H1 (cell line): ENCODE data around the gene CASQ1. TPM values are rescaled to one million over a fixed set of nuclear protein-coding genes. Genes with fewer than 3 reads are reported as not detected.

Experiments used
- CEBPB ChIP-seq: IDR thresholded peaks from 2 replicates; pipeline ENCODE4 v1.6.1; 2012; ENCODE audit warnings: low read depth, low read length
- CREB1 ChIP-seq: IDR thresholded peaks from 2 replicates; pipeline ENCODE4 v1.6.1; 2012; ENCODE audit warnings: inconsistent platforms
- E2F6 ChIP-seq: IDR thresholded peaks from 2 replicates; pipeline ENCODE4 v1.6.1; 2012; ENCODE audit warnings: inconsistent platforms
- JUND ChIP-seq: IDR thresholded peaks from 2 replicates; pipeline ENCODE4 v1.6.1; 2011; ENCODE audit warnings: mild to moderate bottlenecking, improper control_type of control experiment, low read length
- SIX5 ChIP-seq: IDR thresholded peaks from 2 replicates; pipeline ENCODE4 v1.6.1; 2011; ENCODE audit warnings: mild to moderate bottlenecking, low read depth, low read length
- SP1 ChIP-seq: IDR thresholded peaks from 2 replicates; pipeline ENCODE4 v1.6.1; 2011; ENCODE audit warnings: low read depth, low read length
- SRF ChIP-seq: IDR thresholded peaks from 2 replicates; pipeline ENCODE4 v1.6.1; 2011; ENCODE audit warnings: mild to moderate bottlenecking, low read depth, low read length, moderate library complexity
- polyA plus RNA-seq, 7 experiments: library from polyadenylated mRNA; depleted of rRNA in 3 of 7; stranded (reverse) in 5 of 7; unstranded in 2 of 7; fragments of >200 nt in 5 of 7; fragments of 200-250 nt in 2 of 7; gene quantifications; 1 replicate in 5 of 7; 2 replicates in 1 of 7; 4 replicates in 1 of 7; pipeline versions ENCODE4 v1.2.1 to v1.2.3, GENCODE V29; 2011 to 2013; ENCODE audit warnings: missing spikeins in 2 of 7, mixed read lengths in 2 of 7
- total RNA-seq: library from RNA; stranded (reverse); fragmentation: NEBNext Ultra II Directional; extraction: Animal tissue kit (Norgen Biotek cat#: 25700); gene quantifications from 2 replicates; pipeline ENCODE4 v1.2.1, GENCODE V29; 2021
- TF ChIP-seq, protein P1 (sequence below): fragments of 300-600 bp; sonication (generic); IDR thresholded peaks from 2 replicates; pipeline ENCODE4 v1.7.1; 2012; ENCODE audit warnings: low read length, moderate library complexity, mild to moderate bottlenecking, inconsistent platforms; ENCODE audit not compliant: insufficient replicate concordance

CASQ1 gene
- total and polyA plus RNA-seq, 2 of the 8 experiments (the other 6 are each of a cell fraction or from before 2014, with no cell fraction given), result 0.80 to 1.3 TPM

DNA sequence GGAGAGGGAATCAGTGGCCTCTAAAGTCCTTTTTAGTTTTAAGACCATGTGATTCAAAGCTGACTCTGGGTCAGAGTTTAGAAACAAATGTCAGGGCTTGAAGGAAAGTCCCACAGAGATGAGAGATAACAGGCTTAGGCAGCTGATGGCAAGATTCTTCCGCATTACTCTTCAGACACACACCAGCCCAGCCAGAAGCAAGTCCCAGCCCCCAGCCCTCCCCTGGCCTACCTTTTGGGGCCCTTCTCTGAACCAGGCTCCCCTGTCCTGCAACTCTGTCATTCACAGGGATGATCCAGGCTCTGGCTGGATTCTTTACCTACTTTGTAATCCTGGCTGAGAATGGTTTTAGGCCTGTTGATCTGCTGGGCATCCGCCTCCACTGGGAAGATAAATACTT lies 13.1 kb upstream of the CASQ1 start (continued):
- TF ChIP-seq, protein P1, sequence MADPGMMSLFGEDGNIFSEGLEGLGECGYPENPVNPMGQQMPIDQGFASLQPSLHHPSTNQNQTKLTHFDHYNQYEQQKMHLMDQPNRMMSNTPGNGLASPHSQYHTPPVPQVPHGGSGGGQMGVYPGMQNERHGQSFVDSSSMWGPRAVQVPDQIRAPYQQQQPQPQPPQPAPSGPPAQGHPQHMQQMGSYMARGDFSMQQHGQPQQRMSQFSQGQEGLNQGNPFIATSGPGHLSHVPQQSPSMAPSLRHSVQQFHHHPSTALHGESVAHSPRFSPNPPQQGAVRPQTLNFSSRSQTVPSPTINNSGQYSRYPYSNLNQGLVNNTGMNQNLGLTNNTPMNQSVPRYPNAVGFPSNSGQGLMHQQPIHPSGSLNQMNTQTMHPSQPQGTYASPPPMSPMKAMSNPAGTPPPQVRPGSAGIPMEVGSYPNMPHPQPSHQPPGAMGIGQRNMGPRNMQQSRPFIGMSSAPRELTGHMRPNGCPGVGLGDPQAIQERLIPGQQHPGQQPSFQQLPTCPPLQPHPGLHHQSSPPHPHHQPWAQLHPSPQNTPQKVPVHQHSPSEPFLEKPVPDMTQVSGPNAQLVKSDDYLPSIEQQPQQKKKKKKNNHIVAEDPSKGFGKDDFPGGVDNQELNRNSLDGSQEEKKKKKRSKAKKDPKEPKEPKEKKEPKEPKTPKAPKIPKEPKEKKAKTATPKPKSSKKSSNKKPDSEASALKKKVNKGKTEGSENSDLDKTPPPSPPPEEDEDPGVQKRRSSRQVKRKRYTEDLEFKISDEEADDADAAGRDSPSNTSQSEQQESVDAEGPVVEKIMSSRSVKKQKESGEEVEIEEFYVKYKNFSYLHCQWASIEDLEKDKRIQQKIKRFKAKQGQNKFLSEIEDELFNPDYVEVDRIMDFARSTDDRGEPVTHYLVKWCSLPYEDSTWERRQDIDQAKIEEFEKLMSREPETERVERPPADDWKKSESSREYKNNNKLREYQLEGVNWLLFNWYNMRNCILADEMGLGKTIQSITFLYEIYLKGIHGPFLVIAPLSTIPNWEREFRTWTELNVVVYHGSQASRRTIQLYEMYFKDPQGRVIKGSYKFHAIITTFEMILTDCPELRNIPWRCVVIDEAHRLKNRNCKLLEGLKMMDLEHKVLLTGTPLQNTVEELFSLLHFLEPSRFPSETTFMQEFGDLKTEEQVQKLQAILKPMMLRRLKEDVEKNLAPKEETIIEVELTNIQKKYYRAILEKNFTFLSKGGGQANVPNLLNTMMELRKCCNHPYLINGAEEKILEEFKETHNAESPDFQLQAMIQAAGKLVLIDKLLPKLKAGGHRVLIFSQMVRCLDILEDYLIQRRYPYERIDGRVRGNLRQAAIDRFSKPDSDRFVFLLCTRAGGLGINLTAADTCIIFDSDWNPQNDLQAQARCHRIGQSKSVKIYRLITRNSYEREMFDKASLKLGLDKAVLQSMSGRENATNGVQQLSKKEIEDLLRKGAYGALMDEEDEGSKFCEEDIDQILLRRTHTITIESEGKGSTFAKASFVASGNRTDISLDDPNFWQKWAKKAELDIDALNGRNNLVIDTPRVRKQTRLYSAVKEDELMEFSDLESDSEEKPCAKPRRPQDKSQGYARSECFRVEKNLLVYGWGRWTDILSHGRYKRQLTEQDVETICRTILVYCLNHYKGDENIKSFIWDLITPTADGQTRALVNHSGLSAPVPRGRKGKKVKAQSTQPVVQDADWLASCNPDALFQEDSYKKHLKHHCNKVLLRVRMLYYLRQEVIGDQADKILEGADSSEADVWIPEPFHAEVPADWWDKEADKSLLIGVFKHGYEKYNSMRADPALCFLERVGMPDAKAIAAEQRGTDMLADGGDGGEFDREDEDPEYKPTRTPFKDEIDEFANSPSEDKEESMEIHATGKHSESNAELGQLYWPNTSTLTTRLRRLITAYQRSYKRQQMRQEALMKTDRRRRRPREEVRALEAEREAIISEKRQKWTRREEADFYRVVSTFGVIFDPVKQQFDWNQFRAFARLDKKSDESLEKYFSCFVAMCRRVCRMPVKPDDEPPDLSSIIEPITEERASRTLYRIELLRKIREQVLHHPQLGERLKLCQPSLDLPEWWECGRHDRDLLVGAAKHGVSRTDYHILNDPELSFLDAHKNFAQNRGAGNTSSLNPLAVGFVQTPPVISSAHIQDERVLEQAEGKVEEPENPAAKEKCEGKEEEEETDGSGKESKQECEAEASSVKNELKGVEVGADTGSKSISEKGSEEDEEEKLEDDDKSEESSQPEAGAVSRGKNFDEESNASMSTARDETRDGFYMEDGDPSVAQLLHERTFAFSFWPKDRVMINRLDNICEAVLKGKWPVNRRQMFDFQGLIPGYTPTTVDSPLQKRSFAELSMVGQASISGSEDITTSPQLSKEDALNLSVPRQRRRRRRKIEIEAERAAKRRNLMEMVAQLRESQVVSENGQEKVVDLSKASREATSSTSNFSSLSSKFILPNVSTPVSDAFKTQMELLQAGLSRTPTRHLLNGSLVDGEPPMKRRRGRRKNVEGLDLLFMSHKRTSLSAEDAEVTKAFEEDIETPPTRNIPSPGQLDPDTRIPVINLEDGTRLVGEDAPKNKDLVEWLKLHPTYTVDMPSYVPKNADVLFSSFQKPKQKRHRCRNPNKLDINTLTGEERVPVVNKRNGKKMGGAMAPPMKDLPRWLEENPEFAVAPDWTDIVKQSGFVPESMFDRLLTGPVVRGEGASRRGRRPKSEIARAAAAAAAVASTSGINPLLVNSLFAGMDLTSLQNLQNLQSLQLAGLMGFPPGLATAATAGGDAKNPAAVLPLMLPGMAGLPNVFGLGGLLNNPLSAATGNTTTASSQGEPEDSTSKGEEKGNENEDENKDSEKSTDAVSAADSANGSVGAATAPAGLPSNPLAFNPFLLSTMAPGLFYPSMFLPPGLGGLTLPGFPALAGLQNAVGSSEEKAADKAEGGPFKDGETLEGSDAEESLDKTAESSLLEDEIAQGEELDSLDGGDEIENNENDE, result no peak
- TF ChIP-seq CEBPB (no peak), CREB1 (no peak), E2F6 (no peak), SP1 (no peak), SRF (no peak), JUND (no peak), SIX5 (no peak)
